Left hindlimb (tissue), 1 donor: ENCODE data around the gene TAMALIN.
A peak's percentile ranks its signal among the peaks of the same experiment; 100 is the strongest.

Experiments used
- DNase-seq: peaks from one replicate; pipeline ENCODE4 v3.0.0-alpha.2; 2018

Gene TAMALIN

DNA sequence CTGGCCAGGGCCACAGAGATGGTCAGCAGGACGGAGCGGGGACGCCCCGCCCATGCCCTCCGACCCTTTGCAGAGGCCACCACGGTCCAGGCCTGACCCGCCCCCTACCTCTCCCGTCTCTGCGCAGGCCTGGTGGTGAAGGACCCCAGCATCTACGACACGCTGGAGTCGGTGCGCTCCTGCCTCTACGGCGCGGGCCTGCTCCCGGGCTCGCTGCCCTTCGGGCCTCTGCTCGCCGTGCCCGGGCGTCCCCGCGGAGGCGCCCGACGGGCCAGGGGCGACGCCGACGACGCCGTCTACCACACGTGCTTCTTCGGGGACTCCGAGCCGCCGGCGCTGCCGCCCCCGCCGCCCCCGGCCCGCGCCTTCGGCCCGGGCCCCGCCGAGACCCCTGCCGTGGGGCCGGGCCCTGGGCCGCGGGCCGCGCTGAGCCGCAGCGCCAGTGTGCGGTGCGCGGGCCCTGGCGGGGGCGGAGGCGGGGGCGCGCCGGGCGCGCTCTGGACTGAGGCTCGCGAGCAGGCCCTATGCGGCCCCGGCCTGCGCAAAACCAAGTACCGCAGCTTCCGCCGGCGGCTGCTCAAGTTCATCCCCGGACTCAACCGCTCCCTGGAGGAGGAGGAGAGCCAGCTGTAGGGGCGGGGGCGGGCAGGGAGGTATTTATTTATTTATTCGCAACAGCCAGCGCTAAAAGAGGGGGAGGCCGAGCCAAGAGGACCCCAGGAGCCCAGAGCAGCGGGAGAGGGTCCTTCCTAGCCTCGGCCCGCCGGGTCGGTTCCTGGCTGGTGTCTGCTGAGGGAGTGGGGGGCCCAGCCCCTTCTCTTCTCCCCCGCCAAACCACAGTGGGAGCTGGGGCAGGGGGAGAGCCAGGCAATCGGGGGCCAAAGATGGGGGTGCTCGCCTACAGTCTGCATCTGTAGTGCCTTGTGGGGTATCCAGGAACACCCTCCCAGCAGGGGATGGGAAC, 8.1 kb downstream of the TAMALIN start:
- DNase-seq, result no peak

DNA sequence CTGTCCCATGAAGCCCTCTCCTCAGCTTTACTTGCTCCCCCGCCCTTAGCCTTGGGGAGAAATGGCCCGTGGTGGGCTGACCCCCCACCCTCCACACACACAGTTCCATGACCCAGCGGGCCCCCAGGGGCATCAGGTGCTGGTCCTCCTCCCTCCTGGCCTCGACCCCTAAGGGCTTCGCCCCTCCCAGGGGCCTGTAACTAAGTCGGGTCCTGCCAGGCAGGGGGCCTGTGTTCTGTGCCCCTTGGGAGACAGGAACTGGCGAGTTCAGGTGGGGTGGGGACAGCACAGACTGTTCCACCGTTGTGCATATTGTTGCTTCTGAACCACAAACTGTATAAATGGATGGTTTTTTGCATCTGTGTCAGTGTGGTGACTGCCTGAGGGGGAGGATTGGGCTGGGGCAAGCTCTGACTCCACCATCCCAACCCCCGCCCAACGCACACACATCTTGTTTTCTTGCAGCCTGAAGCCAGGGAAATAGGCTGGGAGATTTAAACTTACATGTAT, 8.8 kb downstream of the TAMALIN start:
- DNase-seq, result no peak

DNA sequence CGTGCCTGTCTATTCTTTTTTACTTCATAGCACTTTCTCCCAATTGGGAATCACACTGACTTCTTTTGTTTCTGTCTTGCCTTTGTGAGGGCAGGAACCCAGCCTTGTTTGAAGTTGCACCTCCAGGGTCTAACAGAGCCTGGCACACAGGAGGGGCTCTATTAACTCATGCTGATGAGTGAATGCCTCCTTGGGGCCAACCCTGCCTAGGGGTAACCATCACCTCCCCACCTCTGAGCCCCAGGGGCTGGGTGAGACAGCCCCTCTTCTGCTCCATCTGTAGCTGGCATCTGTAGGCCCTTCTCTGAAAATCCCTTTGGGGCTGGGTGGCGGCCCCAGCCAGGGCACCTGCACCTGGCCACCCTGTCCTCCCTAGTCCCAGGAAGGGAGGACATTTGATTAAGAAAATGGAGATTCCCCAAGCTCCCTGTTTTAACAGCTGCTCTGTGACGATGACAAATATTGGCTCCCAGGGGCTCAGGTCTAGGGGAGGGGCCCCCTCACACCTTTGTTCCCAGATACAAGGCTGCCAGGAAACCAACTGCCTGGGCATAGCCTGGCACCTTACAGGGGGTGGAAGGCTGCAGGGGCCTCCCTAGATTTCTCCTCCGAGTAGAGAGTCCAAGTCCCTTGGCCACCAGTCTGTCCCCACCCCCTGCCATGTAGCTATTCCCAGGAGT, 11.8 kb downstream of the TAMALIN start:
- no peak for DNase-seq

DNA sequence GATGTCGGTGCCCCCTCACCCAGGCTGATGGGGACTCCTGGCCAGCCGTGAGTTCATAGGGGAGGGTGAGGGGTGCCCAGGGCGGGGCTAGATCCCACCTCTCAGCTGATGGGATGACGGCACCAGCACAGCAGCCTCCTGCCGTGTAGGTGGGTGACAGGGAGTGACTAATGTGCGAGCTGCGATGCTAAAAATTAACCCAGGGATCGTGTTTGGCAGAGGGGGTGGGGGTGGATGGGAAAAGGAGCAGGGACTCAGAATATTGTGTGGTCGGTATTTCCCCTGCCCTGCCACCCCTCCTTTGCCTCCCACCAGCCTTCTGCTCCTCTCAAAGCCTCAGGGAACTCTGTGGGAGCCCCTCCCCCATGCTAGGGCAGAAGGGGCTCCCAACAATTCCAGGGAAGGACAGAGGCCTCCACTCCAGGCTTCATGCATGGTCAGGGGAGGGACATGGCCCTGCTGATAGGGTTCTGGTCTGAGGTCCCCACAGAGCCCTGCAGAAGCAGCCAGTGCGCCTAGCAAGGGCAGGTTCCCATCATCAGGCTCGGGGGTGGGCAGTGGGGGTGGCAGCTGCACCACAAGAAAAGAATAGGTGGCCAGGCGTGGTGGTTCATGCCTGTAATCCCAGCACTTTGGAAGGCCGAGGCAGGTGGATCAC, 12.5 kb downstream of the TAMALIN start:
- DNase-seq, result peak; percentile 30

DNA sequence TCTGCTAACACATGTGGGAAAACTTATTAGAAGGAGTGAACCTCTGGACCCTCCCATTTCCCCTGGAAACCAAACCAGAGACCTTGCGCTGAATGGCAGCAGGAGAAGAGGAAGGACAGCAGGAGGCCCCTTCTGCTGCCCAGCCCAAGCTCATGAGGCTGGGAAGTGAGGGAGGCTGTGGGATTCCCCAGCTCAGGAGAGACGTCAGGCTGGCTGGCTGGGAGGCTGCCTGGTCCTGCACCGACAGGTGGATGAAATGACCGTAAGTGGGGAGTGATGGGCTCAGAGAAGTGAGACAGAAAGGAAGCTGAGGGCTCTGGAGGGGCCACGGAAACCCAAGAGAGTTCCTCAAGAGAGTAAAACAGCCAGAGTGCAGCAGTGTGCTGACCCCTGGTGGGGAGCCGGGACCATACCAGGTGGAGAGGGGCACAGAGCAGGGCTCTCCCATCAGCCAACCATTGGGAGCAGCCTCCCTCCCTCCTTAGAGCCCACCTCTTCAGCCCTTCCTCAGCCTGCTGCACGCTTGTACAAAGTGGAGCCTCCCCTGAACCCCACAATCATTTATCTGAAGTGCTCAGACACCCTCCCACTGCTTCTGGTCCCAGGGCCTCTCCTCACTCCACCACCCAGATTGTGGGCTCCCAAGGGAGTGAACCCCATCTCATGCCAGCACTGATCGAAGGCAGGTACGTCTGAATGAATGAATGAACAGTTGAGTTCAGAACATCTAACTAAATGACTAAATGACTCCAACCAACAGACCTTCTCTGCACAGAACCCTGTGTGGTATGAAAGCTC, 14.0 kb downstream of the TAMALIN start:
- DNase-seq, result peak; percentile 62

DNA sequence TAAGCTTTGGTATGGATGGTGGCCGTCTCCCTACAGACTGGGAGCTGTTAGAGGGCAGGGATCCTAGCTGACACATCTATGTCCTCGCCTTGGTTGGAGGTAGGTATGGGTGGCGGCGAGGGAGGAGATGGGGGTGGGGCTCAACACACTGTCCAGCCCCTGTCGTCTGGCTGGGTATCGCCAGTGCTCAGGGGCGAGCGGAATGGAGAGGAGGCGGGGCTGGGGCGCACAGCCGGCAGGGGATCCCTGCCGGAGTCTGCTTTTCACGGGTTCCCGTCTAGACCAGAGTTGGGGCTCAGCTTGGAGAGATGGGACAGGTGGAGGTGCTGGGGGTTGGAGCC, 16.1 kb downstream of the TAMALIN start:
- DNase-seq, result peak; percentile 36

DNA sequence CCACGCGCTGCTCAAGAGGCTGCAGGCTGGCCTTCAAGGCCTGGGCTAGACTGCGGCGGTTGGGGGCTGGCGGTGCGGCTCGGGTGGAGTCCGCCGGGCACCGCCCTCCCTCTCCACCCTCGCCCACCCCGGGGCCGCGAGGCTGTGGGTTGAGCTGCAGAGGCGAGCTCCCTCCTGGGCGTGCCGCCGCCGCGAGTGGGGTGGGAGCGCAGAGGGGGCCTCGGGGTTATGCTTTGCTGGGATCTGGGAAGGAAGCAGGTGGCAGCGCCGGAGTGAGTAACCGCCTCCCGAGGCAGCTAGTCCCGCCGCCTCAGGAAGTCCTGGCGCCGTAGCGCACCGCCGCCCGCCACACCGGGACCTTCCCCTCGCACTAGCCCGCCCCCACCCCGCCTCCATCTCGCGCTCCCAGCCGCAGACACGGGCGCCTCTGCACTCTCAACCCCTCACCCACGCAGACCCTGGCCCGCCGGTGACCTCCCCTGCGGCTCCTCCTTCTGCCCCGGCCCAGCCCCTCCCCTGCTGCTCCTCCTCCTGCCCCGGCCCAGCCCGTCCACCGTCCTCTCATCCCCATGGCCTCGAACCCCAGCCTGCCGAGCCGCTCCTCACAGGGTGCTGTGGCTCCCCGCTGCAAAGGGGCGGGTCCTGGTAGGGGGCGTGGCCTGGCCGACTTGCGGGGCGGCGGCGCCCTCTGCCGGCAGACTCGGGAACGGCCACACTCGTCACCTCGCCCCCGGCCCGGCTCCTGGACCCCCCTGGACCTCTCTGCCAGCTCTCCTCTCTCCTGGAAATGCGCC, 16.6 kb downstream of the TAMALIN start:
- DNase-seq, result peak; percentile 84

DNA sequence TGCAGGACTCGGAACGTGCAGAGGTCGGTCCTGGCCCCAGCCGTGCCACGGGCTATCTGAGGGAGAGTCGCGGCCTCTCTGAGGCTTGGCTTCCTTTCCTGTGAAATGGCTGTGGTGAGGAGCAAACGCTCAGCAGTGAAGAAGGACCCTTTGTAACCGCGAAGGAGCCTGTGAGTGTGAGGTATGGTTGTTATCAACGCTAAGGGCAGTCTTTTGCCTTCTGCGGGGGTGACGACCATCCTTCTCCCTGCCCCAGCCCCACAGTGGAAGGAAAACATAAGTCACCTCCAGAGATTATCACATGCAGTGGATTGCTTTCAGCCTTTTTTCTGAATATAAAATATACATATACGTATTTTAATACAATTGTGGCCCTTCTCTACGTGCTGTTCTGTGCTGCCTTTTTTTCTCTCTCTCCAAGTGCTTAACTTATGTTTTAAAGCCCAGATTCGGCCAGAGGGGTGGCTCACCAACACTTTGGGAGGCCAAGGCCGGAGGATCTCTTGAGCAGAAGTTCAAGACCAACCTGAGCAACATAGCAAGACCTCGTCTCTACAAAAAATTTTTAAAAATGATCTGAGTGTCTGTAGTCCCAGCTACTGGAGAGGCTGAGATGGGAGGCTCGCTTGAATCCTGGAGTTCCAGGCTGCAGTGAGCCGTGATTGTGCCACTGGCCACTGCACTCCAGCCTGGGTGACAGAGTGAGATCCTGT, 17.4 kb downstream of the TAMALIN start:
- DNase-seq, result no peak

DNA sequence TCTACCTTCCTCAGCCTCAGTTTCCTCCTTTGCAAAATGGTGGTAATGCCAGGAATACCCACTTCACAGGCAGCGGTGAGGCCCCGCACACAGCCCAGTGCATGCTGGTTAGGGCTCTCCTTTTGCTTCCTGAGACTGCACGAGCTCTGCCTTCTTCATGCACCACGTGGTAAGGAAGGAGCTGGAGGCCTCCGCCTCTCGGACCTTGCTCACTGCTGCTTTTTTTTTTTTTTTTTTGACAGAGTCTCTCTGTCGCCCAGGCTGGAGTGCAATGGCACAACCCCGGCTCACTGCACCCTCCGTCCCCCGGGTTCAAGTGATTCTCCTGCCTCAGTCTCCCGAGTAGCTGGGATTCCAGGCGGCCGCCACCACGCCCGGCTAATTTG, 18.1 kb downstream of the TAMALIN start:
- DNase-seq, result no peak

DNA sequence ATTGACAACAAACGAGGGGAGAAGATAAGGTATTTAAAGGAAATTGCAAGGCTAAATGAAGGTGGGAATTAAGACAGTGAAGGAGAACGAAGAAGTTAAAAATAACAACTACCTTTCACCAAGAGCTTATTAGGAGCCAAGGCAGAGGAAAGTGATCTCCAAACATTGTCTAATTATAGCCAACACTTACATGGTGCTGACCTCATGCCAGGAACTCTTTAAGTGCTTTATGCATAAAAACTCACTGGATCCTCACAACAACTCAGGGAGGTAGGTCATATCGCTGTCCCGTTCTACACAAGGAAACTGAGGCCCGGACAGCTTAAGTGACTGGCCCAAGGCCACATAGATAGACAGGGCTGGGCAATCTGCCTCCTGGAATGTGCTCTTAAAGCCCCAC, 19.5 kb downstream of the TAMALIN start:
- DNase-seq, result no peak

DNA sequence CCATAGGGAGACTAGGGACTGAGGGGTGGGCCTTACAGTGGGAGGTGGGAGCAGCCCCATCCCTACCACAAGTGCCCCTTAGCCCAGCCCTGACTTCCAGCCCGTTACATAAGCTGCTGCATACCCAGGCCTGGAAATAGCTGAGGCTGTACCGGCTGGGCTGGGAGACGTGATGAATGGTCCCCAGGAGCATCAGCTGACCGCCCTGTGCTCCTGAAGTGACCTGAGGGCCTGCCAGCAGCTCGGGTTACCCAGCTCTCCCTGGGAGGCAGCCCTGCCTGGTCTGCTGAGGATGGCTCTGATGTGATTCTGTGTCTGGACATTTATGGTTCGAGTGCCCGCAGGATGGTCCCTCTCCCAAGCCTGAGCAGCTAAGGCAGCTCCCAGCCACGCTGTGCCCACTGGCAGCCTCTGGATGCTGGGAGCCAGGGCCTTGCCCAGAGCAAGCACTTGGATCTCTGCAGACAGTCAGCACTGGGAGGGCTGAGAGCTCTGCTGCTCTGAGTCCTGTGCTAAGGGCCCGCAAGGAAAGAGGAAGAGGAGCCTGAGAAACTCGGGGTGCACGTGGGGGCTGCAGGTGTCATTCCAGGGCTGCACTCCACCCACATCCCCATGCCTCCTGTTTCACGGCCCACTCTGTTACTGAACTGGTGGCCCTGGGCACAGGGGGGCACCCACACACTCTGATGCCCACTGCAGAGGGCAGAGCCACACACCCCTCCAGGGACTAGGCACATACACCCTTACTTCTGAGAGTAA, 20.5 kb downstream of the TAMALIN start:
- no peak for DNase-seq

DNA sequence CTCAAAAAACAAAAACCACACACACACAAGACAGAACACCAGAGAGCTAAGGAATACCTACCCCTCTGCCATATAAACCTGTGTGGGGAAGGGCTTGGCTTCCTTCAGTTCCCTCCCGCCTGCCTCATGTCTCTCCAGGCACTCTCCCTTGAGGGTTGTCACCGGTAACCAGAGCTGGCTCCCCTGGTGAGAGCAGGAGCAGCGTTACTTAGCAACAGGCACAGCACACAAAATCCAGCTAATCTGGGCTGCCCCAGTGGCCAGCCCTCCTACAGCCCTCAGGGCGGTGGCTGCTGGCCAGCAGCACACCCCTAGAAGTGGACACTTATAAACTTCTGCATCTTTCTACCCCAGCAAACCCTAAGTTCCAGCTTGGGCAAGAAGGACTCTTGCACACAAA, 22.9 kb downstream of the TAMALIN start:
- DNase-seq, result no peak

DNA sequence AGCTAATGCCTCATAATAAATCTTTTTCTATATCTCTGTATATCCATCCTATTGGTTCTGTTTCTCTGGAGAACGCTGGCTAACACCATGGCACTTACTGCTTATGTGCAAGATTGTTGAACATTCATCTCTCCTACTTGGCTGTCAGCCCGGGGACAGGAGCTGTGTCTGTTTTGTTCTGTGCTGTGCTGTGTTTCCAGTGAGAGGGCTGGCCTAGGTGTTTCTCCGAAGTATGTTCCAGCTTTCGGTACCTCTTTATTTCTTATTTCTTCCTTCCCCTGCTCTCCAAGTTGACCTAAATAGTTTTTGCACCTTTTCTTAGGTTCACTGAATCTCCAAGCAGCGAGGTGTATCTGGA, 25.7 kb downstream of the TAMALIN start:
- DNase-seq, result peak; percentile 77

DNA sequence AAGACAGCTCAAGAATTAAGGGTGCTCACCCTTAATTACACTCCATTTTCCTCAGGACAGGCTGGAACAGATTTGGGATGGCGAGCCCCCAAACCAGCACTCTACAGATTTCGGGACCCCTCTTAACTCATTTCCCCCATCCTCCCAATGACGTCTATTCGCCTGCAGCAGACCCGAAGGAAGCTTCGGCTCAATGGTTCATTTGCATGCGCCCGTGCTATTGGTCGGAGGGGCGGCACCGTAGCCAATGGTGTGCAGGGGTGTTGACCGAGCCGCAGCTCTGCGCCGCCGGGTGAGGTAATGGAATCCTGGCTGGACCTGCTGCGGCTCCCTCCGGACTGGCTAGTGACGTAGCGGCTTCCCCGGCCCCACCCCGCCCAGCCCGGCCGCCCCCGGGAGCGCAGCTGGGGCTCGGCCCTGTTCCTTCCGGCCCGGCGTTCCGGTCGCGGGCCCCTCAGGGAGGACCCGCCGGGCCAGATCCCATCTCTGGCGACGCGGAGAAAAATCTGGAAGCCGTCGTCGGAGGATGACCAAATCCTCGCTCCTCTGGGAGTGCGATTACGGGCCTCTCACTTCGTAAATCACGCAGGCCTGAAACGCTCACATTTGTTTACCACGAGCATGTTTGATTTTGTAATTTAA, 26.2 kb downstream of the TAMALIN start:
- DNase-seq, result peak; percentile 98

DNA sequence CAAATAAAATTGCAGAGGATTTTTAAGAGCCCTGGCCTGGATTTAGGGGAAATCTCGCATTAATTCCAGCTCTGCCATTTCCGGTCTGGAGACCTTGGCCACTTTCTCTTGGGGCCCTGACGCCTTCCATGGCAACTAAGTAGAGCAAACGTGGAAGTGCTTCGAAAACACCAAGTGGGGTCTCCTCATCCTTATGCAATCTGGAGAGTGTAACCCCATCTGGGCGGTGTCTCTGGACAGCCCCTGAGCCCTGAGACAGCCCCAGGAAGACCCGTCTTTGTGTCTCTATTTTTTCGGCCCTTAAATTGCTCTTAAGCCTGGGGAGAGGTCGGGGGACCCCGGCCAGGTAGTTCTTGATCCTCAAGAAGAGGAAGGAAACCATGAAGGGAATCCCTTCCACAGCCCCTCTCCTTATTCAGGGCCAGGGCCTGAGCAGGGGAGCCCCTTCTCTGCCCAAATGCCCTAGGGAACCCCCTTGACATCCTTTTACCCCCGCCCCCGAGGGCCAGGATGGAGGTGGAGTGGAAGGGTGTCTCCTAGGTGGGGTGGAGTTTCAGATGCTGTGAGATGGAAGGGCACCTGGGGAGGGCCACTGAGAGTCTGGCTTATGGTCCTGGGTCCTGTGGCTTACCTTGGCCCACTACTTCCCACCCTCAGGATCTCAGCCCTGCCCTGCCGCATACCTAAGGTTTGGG, 26.8 kb downstream of the TAMALIN start:
- no peak for DNase-seq

DNA sequence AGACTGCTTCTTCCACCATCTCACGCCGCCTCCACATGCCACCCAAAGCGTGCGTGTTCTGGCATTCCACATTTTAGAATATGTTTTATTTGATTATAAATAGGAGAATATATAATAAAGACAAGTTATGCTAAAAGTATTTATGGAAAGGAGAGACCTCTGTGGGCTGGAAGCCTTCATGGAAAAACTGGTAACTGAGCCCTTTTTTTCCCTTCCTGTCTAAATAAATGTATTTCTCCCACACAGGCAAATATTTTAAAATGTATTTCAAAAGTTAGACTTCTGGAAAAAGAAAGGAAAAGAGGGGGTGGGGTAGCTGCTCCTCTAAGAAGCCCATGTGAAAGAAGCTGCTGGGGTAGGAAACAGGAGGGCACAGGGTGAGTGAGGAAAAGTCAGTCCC, 28.4 kb downstream of the TAMALIN start:
- no peak for DNase-seq

DNA sequence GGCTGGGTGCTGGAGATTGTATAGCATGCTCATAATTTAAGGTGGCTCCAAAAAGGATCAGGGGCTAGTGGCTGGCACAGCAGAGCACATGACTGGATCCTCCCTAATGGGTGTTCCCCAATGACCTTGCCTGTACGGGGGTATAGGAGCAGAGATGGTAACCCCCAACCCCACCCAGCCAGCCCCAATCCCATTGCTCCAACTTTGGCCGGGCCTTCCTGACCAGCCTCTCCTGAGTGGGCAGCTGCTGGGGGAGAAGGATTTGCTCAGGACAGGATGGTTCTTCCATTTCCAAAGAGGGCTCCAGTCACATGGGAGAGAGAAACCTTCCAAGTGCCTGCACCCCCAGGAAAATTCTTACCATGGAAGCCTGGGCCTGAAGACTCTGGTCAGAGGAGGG, 29.2 kb downstream of the TAMALIN start:
- no peak for DNase-seq

DNA sequence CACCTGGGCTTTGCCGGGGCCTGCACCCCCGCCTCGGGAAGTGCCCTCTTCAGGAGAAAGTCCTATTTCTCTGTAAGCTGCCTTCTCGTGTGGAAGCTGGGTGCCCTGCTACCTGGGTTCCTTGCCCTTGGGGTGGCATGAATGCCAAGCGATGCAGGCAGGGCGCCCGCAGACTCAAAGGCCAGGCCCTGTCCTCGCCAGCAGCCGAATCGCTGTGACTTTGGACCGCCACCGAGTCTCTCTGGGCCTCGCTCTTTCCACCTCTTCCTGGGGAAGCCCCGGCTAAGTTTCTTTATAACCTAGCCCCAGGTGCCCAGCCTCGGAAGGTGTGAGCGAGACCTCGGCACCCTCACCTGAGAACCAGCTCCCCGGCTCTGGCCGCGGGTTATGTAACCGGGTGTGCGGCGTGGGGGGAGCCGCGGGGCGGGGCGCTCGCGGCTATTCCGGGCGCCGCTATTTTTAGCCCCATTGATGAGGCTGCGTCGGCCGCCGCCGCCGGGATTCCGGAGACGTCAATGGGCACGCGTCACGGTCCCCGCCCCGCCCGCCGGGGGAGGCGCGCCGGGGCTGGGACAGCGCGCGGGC, 29.9 kb downstream of the TAMALIN start:
- DNase-seq, result peak; percentile 91
